Inflammatory macrophage treated with lipopolysaccharide for 4 hours (primary cell): Measurements from ENCODE around the gene KLHL22.
"Not testable (repeated sequence)": the region's sequence is repeated elsewhere in the genome, so short reads cannot be mapped to it uniquely, and the experiment has no call there.

Source experiments
- DNase-seq: peaks from one replicate; pipeline ENCODE4 v3.0.0-alpha.2; 2020

The KLHL22 gene

GRCh38 chr22:20395907-20396287 is 99.7 kb downstream of the KLHL22 start:
- DNase-seq, result no peak

DNA sequence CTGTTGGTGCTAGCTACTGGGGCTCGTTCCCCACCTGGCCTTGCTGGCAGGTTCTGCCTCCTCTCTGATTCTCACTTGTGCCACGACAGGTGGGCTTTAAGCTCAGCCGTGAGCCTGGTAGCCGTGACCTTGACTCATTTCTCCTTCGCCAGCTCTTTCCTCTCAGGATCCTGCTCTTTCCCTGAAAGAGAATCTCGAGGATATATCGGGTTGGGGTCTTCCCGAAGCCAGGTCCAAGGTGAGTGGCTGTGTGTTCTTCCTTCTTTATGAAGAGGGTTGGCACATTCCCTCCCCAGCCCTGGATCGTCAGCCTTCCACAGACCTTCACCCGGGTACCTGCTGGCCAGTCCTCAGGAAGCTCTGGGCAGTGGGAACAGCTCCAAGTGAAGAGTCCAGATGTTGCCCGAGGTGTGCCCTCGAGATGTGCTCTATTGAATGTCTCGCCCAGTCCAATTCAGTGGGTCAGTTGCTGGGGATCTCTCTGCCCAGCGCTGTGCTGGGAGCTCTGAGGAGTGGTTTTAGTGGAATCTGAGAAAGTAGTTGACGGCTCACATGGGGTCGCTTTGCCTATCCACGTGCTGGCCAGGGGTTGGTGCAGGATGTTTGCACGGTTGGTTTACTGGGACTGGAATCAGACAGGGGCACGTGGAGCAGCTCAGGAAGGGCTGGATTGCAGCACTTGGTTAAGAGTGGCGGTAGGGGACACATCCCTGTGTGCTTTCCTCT is 100.3 kb downstream of the KLHL22 start:
- no peak for DNase-seq

DNA sequence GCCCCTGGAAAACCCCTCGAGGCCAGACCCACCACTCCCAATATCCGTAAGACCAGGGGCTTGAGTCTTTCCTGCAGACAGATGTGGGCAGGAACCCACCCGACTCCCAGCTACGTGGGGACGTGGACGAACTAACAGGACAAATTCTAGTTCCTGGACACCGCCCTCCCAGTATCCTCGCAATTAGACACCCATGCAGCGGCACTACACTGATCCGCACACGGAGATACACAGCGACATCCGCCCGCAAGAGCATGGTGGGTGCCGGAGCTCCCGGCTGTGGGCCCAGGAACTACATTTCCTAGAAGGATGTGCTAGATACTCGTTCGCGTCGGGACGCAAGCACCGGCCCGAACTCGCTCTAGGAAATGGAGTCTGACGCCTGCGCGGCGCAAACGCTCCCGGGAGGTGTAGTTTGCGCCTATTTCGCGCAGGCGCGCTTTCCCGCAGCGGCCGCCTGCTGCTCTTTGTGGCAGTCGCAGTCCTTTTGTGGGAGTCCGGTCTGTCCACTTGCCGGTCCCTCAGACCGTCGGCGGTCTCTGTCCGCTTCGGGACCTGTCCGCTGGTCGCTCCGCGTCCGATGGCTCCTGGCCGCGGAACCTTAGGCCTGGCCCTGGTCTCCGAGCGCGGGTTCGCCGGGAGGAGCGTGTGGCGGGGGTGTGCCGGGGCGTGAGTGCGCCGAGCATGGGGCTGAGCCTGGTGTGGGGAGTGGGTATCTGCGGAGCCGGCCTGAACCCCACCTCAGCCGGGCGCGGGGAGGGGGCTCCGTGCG is 101.7 kb downstream of the KLHL22 start, which contains the start of gene ZNF74:
ZNF74 (plus strand) TSS at position 447 of the 772 bp plus-strand sequence. CDS start 478 bp downstream, outside the sequence.
- peak; percentile 89 for DNase-seq

DNA sequence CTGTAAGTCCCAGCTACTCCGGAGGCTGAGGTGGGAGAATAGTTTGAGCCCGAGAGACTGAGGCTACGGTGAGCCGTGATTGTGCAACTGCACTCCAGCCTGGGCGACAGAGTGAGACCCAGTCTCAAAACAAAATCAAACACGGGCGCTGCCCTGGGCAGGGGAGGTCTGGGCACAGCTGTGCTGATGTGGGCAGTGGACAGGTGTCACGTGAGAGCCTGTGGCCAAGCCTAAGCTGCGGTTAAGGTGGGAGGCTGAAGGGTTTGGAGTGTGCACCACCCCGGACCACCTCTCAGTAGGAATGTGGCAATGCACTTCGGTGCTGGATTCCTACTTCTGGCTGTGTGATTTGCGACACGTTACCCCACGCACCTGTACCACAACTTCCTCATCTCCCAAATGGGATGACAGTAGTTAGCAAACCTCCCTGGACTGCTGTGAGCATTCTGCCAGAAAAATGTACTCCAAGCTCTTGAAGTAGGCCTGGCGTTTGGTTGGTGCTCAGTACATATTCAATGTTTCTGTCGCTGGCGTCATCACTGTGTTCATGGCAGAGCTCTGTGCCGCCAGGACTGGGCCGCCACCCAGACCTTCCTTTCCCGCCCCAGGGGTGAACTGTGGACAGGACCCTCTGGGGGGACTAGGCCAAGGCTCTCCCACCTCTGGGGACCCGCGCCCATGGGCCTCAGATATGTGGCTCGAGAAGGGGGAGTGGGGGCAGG is 102.5 kb downstream of the KLHL22 start:
- no peak for DNase-seq

DNA sequence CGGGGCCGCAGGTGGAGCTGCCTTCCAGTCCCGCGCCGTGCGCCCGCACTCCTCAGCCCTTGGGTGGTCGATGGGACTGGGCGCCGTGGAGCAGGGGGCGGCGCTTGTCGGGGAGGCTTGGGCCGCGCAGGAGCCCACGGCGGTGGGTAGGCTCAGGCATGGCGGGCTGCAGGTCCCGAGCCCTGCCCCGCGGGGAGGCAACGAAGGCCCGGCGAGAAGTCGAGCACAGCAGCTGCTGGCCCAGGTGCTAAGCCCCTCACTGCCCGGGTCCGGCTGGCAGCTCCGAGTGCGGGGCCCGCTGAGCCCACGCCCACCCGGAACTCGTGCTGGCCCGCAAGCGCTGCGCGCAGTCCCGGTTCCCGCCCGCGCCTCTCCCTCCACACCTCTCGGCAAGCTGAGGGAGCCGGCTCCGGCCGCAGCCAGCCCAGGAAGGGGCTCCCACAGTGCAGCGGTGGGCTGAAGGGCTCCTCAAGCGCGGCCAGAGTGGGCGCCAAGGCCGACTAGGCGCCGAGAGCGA is 103.2 kb downstream of the KLHL22 start:
- DNase-seq, result not testable (repeated sequence)
